A549 treated with AZD9567 at 1 μM for 4 hours (cell line): ENCODE data around the gene TXK. TPM values are rescaled to one million over a fixed set of nuclear protein-coding genes. Genes with fewer than 3 reads are reported as not detected.

Source experiments
- total RNA-seq: library from RNA; stranded (reverse); fragments of 200-300 nt; extraction: Qiagen RNA extraction; gene quantifications from 5 replicates; pipeline ENCODE4 v1.2.3, GENCODE V29; 2022; ENCODE audit not compliant: insufficient read depth

Gene TXK
- 0.16 to 0.35 TPM (median 0.23 TPM) in 4 of 5 replicates, not detected in the other for total RNA-seq

DNA sequence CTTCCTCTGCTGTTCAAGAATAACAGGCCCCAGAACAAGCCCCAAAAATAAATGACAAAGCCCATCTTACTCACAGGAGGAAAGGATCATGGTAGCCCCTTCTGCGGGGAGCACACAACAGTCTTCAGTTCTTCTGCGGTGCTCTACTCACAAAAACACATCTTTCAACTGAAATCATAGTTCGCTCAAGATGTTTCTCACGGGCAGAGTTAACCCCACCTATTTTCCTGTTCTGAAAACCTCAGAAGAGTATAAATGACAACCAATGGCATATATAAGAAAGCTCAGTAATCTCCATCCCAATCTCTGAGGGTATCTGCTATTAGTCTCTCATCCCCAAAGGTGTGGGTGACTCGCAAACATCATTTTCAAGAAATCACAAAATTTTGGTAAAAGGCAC lies at the start of gene TXK:
Gene TXK, minus strand, starts transcription at position 170 of the 400 bp plus-strand sequence. Its CDS starts 80 bp downstream, at position 90.

Other genes starting within 250 kb of the TXK start
- 6.1 to 9.9 TPM (median 6.4 TPM) in 5 replicates for gene NFXL1, start 219.7 kb downstream of the TXK start, total RNA-seq
- gene CNGA1, start 117.6 kb downstream of the TXK start, total RNA-seq: 0.12 to 0.22 TPM in 2 of 5 replicates, not detected in the others
- gene NIPAL1, start 117.5 kb downstream of the TXK start, total RNA-seq: 0.44 to 0.98 TPM (median 0.65 TPM) in 5 replicates
- gene TEC, start 135.6 kb upstream of the TXK start, total RNA-seq: 1.4 to 7.7 TPM (median 1.7 TPM) in 5 replicates
- gene SLAIN2, start 207.3 kb upstream of the TXK start, total RNA-seq: 16.3 to 19.8 TPM (median 16.8 TPM) in 5 replicates